ENCODE results near the gene SDK1.

DNA sequence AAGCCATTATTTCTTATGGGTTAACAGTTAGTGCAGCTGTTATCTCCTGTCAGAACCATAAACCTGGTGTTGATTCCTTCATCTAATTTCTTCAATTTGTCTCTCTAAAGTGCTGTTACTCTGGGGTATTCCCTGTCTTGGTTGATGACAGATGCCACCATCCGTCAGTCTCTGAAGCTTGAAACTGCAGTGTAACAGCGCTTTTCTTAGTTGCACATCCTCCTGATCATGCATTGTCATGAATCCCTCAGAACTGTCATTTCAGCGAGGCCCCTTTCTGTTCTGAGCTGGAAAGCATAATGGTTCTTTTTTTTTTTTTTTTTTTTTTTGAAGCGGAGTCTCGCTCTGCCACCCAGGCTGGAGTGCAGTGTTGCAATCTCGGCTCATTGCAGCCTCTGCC lies 193.9 kb downstream of the SDK1 start:
- TF ChIP-seq ZBTB7A (tag by site-specific recombination; IDR thresholded peaks at IDR 0.05; ENCODE audit: low read depth), result no peak
- TF ChIP-seq, protein P1, sequence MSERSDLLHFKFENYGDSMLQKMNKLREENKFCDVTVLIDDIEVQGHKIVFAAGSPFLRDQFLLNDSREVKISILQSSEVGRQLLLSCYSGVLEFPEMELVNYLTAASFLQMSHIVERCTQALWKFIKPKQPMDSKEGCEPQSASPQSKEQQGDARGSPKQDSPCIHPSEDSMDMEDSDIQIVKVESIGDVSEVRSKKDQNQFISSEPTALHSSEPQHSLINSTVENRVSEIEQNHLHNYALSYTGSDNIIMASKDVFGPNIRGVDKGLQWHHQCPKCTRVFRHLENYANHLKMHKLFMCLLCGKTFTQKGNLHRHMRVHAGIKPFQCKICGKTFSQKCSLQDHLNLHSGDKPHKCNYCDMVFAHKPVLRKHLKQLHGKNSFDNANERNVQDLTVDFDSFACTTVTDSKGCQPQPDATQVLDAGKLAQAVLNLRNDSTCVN (tag by site-specific recombination; optimal IDR thresholded peaks at IDR 0.05), result no peak

All from HEK293 (cell line).